Panc1 (cell line): ENCODE measurements around the gene KLF5. TPM values are rescaled to one million over a fixed set of nuclear protein-coding genes. Genes with fewer than 3 reads are reported as not detected.

Source experiments
- ATAC-seq: fragments of 200-7000 bp; cut with Tn5 transposase; 2 replicates; pipeline ENCODE4 v1.9.1; 2020; ENCODE audit warnings: mild to moderate bottlenecking, moderate library complexity
- BruUV-seq: library from RNA; stranded (reverse); fragments of 400-500 nt; replicated peaks from 2 replicates; lab custom pipeline; 2021; lab: Mats Ljungman, UMichigan
- CTCF ChIA-PET: fragments of 300-600 bp; sonication (Branson Sonifier 250); formaldehyde crosslinking; loops from one replicate; lab custom pipeline; 2022; ENCODE audit warnings: antibody characterized with exemption; lab: Charles Lee
- POLR2A ChIA-PET: fragments of 300-600 bp; sonication (Branson Sonifier 250); formaldehyde crosslinking; loops from one replicate; lab custom pipeline; 2022; ENCODE audit warnings: antibody characterized with exemption; lab: Charles Lee
- DNase-seq: peaks from one replicate; pipeline ENCODE4 v3.0.0-alpha.2; 2010; ENCODE audit warnings: low read depth, low spot score
- H3K27ac ChIP-seq: 2 replicates; pipeline ENCODE4 v1.5.1; 2011; ENCODE audit warnings: mild to moderate bottlenecking, low read length, inconsistent platforms
- H3K27me3 ChIP-seq: fragments of 200-500 bp; sonication (Bioruptor generic); 2 replicates; pipeline ENCODE4 v1.6.0; 2014; ENCODE audit warnings: low read length, inconsistent platforms; ENCODE audit not compliant: control insufficient read depth, insufficient read depth
- H3K36me3 ChIP-seq: fragments of 200-500 bp; sonication (Bioruptor generic); 2 replicates; pipeline ENCODE4 v1.5.1; 2014; ENCODE audit warnings: inconsistent platforms, mild to moderate bottlenecking, low read length, moderate library complexity; ENCODE audit not compliant: control insufficient read depth, insufficient read depth
- H3K4me1 ChIP-seq: 2 replicates; pipeline ENCODE4 v1.5.1; 2011; ENCODE audit warnings: inconsistent platforms, mild to moderate bottlenecking, low read length, moderate library complexity; ENCODE audit not compliant: control insufficient read depth, insufficient read depth
- H3K4me3 ChIP-seq, 2 experiments: 2 replicates each; pipeline ENCODE4 v1.5.1; 2011 to 2012; ENCODE audit warnings: low read depth in 2 of 2, low read length in 2 of 2, mild to moderate bottlenecking in 2 of 2, inconsistent platforms in 1 of 2, moderate library complexity in 1 of 2
- H3K9me3 ChIP-seq: fragments of 200-500 bp; sonication (Bioruptor generic); 2 replicates; pipeline ENCODE4 v1.5.1; 2014; ENCODE audit warnings: low read depth, mild to moderate bottlenecking, inconsistent platforms, low read length, moderate library complexity; ENCODE audit not compliant: control insufficient read depth, insufficient read depth
- CTCF ChIP-seq: fragments of 450-650 bp; IDR thresholded peaks from 2 replicates; pipeline ENCODE4 v1.5.1; 2017; ENCODE audit warnings: mild to moderate bottlenecking
- POLR2AphosphoS5 ChIP-seq: IDR thresholded peaks from 2 replicates; pipeline ENCODE4 v1.6.1; 2012; ENCODE audit warnings: mild to moderate bottlenecking, low read depth, low read length, moderate library complexity
- SIN3A ChIP-seq: IDR thresholded peaks from 2 replicates; pipeline ENCODE4 v1.6.1; 2012; ENCODE audit warnings: low read depth, mild to moderate bottlenecking, low read length, moderate library complexity, borderline replicate concordance; ENCODE audit not compliant: insufficient read depth
- TCF7L2 ChIP-seq: IDR thresholded peaks from 2 replicates; pipeline ENCODE4 v1.6.1; 2011; ENCODE audit warnings: mild to moderate bottlenecking, low read depth, low read length, inconsistent platforms
- in situ Hi-C: cut with HindIII; loops from 2 replicates; pipeline ENCODE4 v1.10.0; 2016; ENCODE audit warnings: low sequenced_read_pairs, low pct_unique_long_range_greater_than_20kb
- intact Hi-C: fragments of 100-400 bp; cut with micrococcal nuclease; formaldehyde crosslinking; loops from one replicate; pipeline ENCODE4 v1.10.0; 2022; ENCODE audit not compliant: unreplicated experiment
- total RNA-seq: library from RNA; stranded (reverse); gene quantifications from one replicate; pipeline ENCODE4 v1.2.1, GENCODE V29; 2021; ENCODE audit not compliant: unreplicated experiment
- TF ChIP-seq, protein P1 (sequence below), 2 experiments: IDR thresholded peaks; 2 replicates each; pipeline ENCODE4 v1.6.1; 2011 to 2012; ENCODE audit warnings: low read depth in 2 of 2, control low read depth in 1 of 2, low read length in 1 of 2, mild to moderate bottlenecking in 1 of 2, moderate library complexity in 1 of 2; ENCODE audit not compliant: insufficient read depth in 1 of 2

Gene KLF5
- total RNA-seq, 1 experiment from 2014 or later: 1.5 TPM

DNA sequence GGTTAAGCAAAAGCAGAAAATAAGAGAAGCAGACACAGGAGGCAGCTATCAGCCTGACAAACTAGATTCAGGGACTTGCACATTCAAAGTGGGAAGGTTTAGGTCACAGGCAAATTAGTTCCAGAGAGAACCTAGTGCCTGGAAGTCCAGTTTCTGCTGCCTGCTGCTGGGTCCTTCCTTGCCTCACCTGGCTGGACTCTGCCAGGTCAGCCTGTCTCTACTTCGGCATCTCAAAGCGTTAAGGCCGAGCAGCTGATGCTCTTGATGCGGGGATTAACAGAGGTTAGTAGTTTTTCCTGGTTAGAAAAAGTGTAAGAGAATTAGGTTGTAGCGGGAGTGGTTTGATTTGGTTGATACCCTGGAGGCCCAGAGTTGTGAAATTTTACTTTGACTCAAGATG, 52.0 kb downstream of the KLF5 start:
- DNase-seq: no peak
- no peaks in the 10 kb centered on the region for H3K4me1 ChIP-seq
- intact Hi-C loops: no loop called here
- CTCF ChIA-PET: no interaction called here
- no peak for ATAC-seq
- H3K27ac ChIP-seq: no peak overlapping the region
- POLR2A ChIA-PET: no interaction called here
- no peak overlapping the region for H3K4me3 ChIP-seq
- H3K9me3 ChIP-seq: no peaks in the 10 kb centered on the region
- no TSS peak for BruUV-seq
- H3K36me3 ChIP-seq: no peaks in the 10 kb centered on the region
- no peaks in the 10 kb centered on the region for H3K27me3 ChIP-seq
- TF ChIP-seq, protein P1, sequence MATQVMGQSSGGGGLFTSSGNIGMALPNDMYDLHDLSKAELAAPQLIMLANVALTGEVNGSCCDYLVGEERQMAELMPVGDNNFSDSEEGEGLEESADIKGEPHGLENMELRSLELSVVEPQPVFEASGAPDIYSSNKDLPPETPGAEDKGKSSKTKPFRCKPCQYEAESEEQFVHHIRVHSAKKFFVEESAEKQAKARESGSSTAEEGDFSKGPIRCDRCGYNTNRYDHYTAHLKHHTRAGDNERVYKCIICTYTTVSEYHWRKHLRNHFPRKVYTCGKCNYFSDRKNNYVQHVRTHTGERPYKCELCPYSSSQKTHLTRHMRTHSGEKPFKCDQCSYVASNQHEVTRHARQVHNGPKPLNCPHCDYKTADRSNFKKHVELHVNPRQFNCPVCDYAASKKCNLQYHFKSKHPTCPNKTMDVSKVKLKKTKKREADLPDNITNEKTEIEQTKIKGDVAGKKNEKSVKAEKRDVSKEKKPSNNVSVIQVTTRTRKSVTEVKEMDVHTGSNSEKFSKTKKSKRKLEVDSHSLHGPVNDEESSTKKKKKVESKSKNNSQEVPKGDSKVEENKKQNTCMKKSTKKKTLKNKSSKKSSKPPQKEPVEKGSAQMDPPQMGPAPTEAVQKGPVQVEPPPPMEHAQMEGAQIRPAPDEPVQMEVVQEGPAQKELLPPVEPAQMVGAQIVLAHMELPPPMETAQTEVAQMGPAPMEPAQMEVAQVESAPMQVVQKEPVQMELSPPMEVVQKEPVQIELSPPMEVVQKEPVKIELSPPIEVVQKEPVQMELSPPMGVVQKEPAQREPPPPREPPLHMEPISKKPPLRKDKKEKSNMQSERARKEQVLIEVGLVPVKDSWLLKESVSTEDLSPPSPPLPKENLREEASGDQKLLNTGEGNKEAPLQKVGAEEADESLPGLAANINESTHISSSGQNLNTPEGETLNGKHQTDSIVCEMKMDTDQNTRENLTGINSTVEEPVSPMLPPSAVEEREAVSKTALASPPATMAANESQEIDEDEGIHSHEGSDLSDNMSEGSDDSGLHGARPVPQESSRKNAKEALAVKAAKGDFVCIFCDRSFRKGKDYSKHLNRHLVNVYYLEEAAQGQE (IDR thresholded peaks at IDR 0.05; ENCODE audit: insufficient read depth in 1 of 2, low read depth in 2 of 2, low read length in 1 of 2): no peak
- TF ChIP-seq SIN3A: no peak
- no peak for TF ChIP-seq TCF7L2
- TF ChIP-seq POLR2AphosphoS5: no peak
- no peak for TF ChIP-seq CTCF
- in situ Hi-C loops: no loop called here

DNA sequence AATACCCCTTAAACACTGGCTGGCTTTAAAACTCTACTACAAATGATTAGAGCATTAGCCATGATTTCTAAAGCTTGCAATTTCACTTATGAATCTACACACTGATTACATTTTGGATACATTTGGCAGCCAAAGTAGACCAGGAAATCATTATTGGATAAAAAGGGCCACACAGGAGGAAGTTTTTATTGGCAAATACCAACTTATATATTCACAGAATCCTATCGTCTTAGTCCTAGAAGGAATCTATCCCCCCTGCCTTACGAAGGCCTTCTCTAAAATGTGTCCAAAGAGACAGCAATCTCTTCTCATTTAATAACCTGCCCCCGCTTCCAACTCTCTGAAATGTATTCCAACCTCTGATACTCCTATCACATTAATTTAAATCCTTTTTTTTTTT, 52.5 kb downstream of the KLF5 start:
- H3K27ac ChIP-seq: no peak overlapping the region

More for the DNA sequence above, 52.5 kb downstream of the KLF5 start:
- H3K36me3 ChIP-seq: no peaks in the 10 kb centered on the region
- no peak for ATAC-seq
- BruUV-seq: no TSS peak
- no peaks in the 10 kb centered on the region for H3K4me1 ChIP-seq
- ChIA-PET CTCF (no interaction called here), POLR2A (no interaction called here)
- TF ChIP-seq SIN3A (no peak), CTCF (no peak), TCF7L2 (no peak), POLR2AphosphoS5 (no peak)
- TF ChIP-seq, protein P1 (IDR thresholded peaks at IDR 0.05; ENCODE audit: insufficient read depth in 1 of 2, low read depth in 2 of 2, low read length in 1 of 2): no peak
- intact Hi-C loops (no loop called here), in situ Hi-C loops (no loop called here)
- no peaks in the 10 kb centered on the region for H3K9me3 ChIP-seq
- DNase-seq: no peak
- no peaks in the 10 kb centered on the region for H3K27me3 ChIP-seq
- no peak overlapping the region for H3K4me3 ChIP-seq
